ENCODE measurements around the gene JMJD6.

JMJD6 gene

DNA sequence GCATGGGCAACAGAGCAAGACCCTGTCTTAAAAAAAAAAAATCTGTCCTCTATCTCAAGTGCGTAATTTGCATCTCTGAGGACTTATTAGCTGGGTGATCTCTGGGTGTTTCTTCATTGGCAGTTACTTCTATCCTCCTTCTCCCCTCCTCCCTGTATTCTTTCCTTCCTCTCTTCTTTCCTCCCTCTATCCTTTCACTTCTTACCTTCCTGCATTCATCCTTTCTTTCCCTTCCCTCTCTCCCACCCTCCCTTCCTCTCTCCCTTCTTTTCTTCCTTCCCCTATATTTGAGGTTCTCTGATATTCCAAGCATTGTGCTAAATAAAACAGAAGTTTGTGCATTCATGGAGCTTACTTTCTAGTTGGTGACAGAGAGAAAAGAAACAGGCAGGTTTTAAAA lies 22.3 kb upstream of the JMJD6 start:
- TF ChIP-seq FOXP2 (optimal IDR thresholded peaks at IDR 0.05; ENCODE audit: borderline replicate concordance, extremely low read depth, extremely low read length, insufficient read depth): no peak
- TF ChIP-seq, protein P1, sequence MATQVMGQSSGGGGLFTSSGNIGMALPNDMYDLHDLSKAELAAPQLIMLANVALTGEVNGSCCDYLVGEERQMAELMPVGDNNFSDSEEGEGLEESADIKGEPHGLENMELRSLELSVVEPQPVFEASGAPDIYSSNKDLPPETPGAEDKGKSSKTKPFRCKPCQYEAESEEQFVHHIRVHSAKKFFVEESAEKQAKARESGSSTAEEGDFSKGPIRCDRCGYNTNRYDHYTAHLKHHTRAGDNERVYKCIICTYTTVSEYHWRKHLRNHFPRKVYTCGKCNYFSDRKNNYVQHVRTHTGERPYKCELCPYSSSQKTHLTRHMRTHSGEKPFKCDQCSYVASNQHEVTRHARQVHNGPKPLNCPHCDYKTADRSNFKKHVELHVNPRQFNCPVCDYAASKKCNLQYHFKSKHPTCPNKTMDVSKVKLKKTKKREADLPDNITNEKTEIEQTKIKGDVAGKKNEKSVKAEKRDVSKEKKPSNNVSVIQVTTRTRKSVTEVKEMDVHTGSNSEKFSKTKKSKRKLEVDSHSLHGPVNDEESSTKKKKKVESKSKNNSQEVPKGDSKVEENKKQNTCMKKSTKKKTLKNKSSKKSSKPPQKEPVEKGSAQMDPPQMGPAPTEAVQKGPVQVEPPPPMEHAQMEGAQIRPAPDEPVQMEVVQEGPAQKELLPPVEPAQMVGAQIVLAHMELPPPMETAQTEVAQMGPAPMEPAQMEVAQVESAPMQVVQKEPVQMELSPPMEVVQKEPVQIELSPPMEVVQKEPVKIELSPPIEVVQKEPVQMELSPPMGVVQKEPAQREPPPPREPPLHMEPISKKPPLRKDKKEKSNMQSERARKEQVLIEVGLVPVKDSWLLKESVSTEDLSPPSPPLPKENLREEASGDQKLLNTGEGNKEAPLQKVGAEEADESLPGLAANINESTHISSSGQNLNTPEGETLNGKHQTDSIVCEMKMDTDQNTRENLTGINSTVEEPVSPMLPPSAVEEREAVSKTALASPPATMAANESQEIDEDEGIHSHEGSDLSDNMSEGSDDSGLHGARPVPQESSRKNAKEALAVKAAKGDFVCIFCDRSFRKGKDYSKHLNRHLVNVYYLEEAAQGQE (IDR thresholded peaks at IDR 0.05; ENCODE audit: insufficient read depth in 1 of 2, low read depth in 2 of 2, low read length in 2 of 2): no peak
- no peak for TF ChIP-seq SIN3A (IDR thresholded peaks at IDR 0.05; ENCODE audit: borderline replicate concordance, insufficient read depth, low read length)
- no peak for TF ChIP-seq TAF1 (IDR thresholded peaks at IDR 0.05; ENCODE audit: borderline replicate concordance, insufficient read depth, low read length)

DNA sequence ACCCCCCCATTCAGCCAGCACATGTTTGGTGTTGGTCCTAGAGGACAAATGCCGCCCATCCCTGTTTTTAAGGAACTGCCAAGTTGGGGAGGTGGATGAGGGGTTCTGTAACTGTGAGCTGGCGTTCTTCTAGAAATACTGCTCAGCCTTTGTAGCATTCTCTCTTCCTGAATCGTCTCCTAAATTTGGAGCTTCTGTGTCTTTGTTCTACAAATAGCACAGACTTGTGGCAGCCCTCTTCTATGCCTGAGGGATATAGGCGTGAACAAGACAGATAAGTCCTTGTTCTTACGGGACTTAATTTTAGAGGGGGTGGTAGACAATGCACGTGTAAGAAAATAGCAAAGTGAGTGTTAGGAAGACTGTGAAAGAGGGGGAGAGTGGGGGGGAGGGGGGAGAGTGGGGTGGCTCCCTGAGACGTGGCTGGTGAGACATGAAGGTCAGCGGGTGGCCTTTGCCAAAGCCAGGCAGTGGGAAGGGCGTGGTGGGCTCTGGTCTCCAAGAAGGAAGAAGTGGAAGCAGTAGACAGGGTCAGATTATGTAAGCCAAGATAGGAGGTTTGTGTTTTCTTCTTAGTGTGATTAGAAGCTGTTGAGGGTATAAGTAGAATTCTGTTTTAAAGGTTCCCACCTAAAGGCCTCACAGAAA lies 21.4 kb upstream of the JMJD6 start:
- TF ChIP-seq FOXP2 (optimal IDR thresholded peaks at IDR 0.05; ENCODE audit: borderline replicate concordance, extremely low read depth, extremely low read length, insufficient read depth) (no peak), SIN3A (IDR thresholded peaks at IDR 0.05; ENCODE audit: borderline replicate concordance, insufficient read depth, low read length) (no peak), TAF1 (IDR thresholded peaks at IDR 0.05; ENCODE audit: borderline replicate concordance, insufficient read depth, low read length) (no peak), POLR2AphosphoS5 (IDR thresholded peaks at IDR 0.05; ENCODE audit: low read depth, low read length) (no peak)
- TF ChIP-seq, protein P1 (IDR thresholded peaks at IDR 0.05; ENCODE audit: insufficient read depth in 1 of 2, low read depth in 2 of 2, low read length in 2 of 2): no peak

DNA sequence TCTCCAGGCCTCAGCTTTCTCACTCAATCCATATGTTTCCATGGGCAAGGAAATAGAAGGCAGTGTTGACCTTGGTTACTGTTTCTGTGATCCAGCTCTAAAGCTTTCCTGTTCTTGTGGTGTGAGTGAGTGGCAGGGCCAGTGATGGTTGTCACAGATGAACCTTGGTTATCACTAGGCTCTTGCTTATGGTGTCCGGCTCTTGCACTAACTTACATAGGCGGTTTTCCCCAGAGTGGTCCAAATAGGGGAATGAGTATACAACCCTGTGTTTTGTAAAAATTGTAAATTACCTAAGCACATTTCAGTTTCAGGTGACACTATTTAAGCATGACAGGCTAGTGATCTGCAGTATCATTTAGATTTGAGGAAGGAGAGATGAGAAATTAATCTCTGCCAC lies 18.3 kb upstream of the JMJD6 start:
- TF ChIP-seq POLR2AphosphoS5 (IDR thresholded peaks at IDR 0.05; ENCODE audit: low read depth, low read length) (no peak), FOXP2 (optimal IDR thresholded peaks at IDR 0.05; ENCODE audit: borderline replicate concordance, extremely low read depth, extremely low read length, insufficient read depth) (no peak), TAF1 (IDR thresholded peaks at IDR 0.05; ENCODE audit: borderline replicate concordance, insufficient read depth, low read length) (no peak), SIN3A (IDR thresholded peaks at IDR 0.05; ENCODE audit: borderline replicate concordance, insufficient read depth, low read length) (no peak)
- TF ChIP-seq, protein P1 (IDR thresholded peaks at IDR 0.05; ENCODE audit: insufficient read depth in 1 of 2, low read depth in 2 of 2, low read length in 2 of 2): no peak

DNA sequence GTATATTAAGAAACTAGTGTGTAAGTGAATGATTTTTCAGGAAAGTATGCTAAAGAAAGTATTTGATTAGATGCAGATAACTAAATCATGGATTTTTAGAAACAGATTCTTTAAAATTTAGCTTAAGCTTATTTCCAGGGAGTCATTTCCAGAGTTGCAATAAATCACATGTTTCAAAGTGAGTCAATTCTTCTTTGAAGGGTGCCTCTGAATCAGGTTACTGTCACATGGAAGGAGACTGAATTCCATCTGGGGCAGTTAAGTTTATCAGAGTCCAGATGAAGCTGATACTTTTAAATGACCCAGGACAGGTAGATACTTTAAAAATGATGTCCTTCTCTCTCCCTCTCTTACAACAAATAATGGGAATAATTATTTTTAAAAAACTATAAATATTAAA lies 16.6 kb upstream of the JMJD6 start:
- TF ChIP-seq POLR2AphosphoS5 (IDR thresholded peaks at IDR 0.05; ENCODE audit: low read depth, low read length) (no peak), SIN3A (IDR thresholded peaks at IDR 0.05; ENCODE audit: borderline replicate concordance, insufficient read depth, low read length) (no peak), FOXP2 (optimal IDR thresholded peaks at IDR 0.05; ENCODE audit: borderline replicate concordance, extremely low read depth, extremely low read length, insufficient read depth) (no peak), TAF1 (IDR thresholded peaks at IDR 0.05; ENCODE audit: borderline replicate concordance, insufficient read depth, low read length) (no peak)
- TF ChIP-seq, protein P1 (IDR thresholded peaks at IDR 0.05; ENCODE audit: insufficient read depth in 1 of 2, low read depth in 2 of 2, low read length in 2 of 2): no peak
